Heart left ventricle (tissue), 13 donors: Measurements from ENCODE around the gene GALNT9.

Source experiments
- CTCF ChIP-seq, 12 donors: fragments of 200-600 bp; sonication (generic) in 4 of 12; IDR thresholded peaks; one replicate each; pipeline versions ENCODE4 v1.5.0 to v1.8.0; 2018 to 2022; ENCODE audit warnings: antibody characterized with exemption in 12 of 12, mild to moderate bottlenecking in 5 of 12
- POLR2A ChIP-seq, 2 donors: fragments of 450-650 bp; IDR thresholded peaks; one replicate each; pipeline ENCODE4 v1.6.1; 2017; ENCODE audit warnings: antibody characterized with exemption in 2 of 2, mild to moderate bottlenecking in 2 of 2, moderate library complexity in 2 of 2
- donor health status: ischemic (EF 13 %, LVEDD 7.1; RV severe dilation, severe dysfunction).
- donor health status: DM: no; HTN: yes; CAD: no.
- donor health status: DM: no; HTN: no; CAD: no.
- donor health status: ischemic (EF 25% LVEDD 6.9; RV normal size, moderate dysfunction).
- donor health status: ischemic (EF 25% LVEDD 5.7; RV mildly dilated, moderate dysfunction).
- donor health status: ischemic (EF 35%, LVEDD 5.7; RV mildly dilated, moderate dysfunction).
- donor health status: nonischemic (EF 11% LVEDD 7.7; RV severe dilation, severe dysfunction).
- donor health status: DM: yes; HTN: yes; CAD: no.
- donor health status: PGD.
- donor health status: ischemic (EF 29% LVEDD 5.4; RV normal size, mild dysfunction).
- donor health status: nonischemic (EF 23%, LVEDD 6.1; RV moderate dilation, normal function).

GRCh38 chr12:132146772-132147422, 182.5 kb downstream of the GALNT9 start:
- TF ChIP-seq POLR2A (IDR thresholded peaks at IDR 0.05) (no peak), CTCF (IDR thresholded peaks at IDR 0.05) (no peak)
